Measurements from ENCODE around the gene PRKAB2.
"Not testable (repeated sequence)": the region's sequence is repeated elsewhere in the genome, so short reads cannot be mapped to it uniquely, and the experiment has no call there.

The PRKAB2 gene

DNA sequence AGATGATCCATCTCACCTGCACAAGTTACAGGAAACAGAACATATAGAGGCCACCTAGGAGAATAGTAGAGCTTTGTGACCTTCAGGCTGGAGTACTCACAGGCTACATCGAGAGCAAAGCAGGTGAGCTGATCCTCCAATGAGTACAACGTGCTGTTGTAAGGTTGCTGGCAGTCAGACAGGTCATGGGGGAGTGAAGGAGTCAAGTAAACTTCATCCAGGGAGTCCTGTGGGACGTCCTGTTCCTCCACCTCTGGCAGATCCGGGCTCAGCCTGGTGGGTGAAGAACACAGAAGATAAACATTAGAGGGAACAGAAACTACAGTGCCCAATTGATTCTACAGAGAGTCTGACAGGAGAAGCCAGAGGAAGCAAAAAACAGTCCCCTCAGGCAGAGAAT lies 62.5 kb downstream of the PRKAB2 start:
- FAIRE-seq, result no peak

DNA sequence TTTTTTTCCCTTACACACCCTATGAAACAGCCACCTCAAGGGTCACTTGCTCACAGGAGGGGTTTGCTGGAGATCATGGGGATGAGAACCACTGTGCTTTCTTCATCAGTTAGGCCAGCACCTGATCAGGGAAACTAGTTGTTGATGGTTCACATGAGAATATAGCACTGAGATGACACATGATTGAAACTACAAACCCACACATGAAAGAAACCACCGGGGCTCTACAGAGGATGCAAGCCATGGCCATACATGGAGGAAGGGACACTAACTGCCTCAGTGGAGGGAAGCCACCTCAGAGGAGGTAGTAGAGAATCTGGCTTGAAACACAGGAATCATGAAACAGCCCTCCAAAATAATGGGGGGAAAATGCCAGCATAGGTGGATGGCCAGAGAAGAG lies 63.2 kb downstream of the PRKAB2 start:
- FAIRE-seq, result no peak

DNA sequence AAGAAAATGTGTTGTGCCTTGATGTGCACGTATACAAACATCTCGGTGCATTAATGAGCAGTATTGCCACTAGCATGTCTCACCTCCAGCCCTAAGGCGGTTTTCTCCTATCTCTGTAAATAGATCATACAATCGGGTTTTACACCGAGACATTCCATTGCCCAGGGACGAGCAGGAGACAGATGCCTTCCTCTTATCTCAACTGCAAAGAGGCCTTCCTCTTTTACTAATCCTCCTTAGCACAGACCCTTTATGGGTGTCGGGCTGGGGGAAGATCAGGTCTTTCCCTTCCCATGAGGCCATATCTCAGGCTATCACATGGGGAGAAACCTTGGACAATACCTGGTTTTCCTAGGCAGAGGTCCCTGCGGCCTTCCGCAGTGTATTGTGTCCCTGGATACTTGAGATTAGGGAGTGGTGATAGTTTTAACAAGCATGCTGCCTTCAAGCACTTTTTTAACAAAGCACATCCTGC lies 65.8 kb downstream of the PRKAB2 start:
- not testable (repeated sequence) for FAIRE-seq

DNA sequence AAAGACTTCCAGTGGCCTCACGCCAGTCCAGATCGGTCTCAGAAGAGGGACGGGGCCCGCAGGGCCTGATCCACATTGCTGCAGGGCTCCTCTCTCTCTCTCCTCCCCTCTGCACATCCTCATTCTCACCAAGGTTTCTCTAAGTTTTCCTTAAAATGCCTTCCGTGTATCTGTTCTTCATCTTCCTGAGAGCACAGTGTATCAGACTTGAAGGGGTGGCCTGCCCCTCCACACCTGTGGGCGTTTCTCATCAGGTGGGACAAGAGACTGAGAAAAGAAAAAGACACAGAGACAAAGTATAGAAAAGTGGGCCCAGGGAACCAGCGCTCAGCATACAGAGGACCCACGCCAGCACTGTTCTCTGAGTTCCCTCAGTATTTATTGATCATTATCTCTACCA lies 66.4 kb downstream of the PRKAB2 start:
- no peak for FAIRE-seq
